Measurements from ENCODE around the gene CACNA1S.

Gene CACNA1S

DNA sequence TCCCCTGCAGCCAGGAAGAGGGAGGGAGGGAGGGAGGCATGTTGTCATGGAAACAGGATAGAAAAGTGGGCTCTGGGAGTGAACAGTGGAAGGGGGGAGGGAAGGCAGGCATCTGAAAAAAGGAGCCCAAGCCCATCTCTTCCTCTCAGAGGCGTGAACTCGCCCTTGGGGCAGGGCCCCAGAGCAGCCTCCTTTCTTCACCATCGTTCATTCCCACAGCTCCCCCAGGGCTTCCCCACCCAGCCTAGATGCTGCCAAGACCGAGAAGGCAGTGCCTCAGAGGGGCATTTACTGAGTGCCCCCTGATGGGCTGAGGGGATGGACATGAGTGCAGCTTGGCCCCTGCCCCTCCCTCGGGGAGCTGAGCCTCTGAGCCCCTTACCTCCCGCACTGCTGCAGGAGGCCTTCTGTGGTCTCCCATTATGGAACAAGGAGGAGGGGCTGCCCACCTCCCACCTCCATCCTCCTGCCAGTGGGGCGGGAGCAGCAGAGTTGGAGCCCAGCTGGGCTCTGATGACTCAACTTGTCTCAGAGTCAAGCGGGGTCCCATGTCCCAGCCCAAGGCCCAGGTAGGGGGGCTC, 49.6 kb downstream of the CACNA1S start:
- in situ Hi-C loops (cut with MboI; ENCODE audit: low sequenced_read_pairs, unreplicated experiment) = no loop called here
- no peak for DNase-seq (ENCODE audit: low spot score)
- TF ChIP-seq, protein P1, sequence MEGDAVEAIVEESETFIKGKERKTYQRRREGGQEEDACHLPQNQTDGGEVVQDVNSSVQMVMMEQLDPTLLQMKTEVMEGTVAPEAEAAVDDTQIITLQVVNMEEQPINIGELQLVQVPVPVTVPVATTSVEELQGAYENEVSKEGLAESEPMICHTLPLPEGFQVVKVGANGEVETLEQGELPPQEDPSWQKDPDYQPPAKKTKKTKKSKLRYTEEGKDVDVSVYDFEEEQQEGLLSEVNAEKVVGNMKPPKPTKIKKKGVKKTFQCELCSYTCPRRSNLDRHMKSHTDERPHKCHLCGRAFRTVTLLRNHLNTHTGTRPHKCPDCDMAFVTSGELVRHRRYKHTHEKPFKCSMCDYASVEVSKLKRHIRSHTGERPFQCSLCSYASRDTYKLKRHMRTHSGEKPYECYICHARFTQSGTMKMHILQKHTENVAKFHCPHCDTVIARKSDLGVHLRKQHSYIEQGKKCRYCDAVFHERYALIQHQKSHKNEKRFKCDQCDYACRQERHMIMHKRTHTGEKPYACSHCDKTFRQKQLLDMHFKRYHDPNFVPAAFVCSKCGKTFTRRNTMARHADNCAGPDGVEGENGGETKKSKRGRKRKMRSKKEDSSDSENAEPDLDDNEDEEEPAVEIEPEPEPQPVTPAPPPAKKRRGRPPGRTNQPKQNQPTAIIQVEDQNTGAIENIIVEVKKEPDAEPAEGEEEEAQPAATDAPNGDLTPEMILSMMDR (IDR thresholded peaks at IDR 0.05; ENCODE audit: borderline replicate concordance, control extremely low read depth, extremely low read depth, insufficient read depth, missing control alignments) = no peak

DNA sequence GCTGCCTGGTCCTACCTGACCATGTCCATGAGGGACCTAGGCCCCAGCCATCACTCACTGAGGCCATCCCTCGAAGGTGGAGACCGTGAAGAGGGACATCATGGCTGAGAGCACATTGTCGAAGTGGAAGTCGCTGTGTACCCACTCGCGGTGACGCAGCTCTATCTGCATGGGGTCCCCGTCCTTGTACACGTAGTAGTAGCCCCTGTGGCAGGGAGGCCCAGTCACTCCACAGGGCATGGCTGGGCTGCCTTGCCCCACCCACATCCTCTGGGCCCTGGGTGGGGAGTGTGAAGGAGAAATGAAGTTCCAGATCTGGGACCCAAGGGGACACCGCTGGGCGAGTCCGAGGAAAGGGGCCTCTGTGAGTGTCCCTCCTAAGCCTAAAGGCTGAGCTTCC, 50.3 kb downstream of the CACNA1S start:
- in situ Hi-C loops (cut with MboI; ENCODE audit: low sequenced_read_pairs, unreplicated experiment) = no loop called here
- DNase-seq (ENCODE audit: low spot score) = no peak
- TF ChIP-seq, protein P1 (IDR thresholded peaks at IDR 0.05; ENCODE audit: borderline replicate concordance, control extremely low read depth, extremely low read depth, insufficient read depth, missing control alignments) = no peak

DNA sequence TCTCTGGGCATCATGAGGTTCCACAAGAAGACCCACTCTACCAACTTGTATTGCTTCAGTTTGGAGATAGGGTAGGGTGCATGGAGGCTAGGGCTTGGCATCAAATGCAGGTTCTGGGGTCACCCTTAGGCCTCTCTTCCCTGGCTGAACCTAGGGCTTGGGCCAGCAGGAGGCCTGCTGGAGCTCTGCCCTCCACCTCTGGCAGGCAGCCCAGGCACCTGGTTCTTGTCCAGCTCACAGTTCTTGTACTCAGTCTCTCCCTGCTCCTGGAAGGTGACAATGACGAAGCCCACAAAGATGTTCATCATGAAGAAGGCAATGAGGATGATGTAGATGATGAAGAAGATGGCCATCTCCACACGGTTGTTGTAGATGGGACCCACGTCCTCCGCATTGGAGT, 51.2 kb downstream of the CACNA1S start:
- TF ChIP-seq, protein P1 (IDR thresholded peaks at IDR 0.05; ENCODE audit: borderline replicate concordance, control extremely low read depth, extremely low read depth, insufficient read depth, missing control alignments) = no peak
- in situ Hi-C loops (cut with MboI; ENCODE audit: low sequenced_read_pairs, unreplicated experiment) = no loop called here
- DNase-seq (ENCODE audit: low spot score) = no peak

DNA sequence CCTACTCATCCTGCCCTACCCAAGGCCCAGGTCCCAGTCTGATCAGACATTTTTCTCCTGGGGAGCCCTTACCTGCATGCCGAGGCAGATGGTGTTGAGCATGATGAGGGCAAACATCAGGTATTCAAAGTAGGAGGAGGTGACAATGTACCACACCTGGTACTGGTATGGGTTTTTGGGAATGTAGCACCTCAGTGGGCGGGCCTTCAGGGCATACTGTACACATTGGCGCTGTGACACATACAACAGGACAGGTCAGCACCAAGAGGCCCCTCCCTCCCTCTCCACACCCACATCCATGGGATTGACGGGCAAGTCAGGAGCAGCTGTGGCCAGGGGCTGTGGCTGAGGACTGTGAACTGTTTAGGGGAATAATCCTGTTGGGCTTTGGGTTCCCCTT, 51.6 kb downstream of the CACNA1S start:
- in situ Hi-C loops (cut with MboI; ENCODE audit: low sequenced_read_pairs, unreplicated experiment) = no loop called here
- DNase-seq (ENCODE audit: low spot score) = no peak
- TF ChIP-seq, protein P1 (IDR thresholded peaks at IDR 0.05; ENCODE audit: borderline replicate concordance, control extremely low read depth, extremely low read depth, insufficient read depth, missing control alignments) = no peak

DNA sequence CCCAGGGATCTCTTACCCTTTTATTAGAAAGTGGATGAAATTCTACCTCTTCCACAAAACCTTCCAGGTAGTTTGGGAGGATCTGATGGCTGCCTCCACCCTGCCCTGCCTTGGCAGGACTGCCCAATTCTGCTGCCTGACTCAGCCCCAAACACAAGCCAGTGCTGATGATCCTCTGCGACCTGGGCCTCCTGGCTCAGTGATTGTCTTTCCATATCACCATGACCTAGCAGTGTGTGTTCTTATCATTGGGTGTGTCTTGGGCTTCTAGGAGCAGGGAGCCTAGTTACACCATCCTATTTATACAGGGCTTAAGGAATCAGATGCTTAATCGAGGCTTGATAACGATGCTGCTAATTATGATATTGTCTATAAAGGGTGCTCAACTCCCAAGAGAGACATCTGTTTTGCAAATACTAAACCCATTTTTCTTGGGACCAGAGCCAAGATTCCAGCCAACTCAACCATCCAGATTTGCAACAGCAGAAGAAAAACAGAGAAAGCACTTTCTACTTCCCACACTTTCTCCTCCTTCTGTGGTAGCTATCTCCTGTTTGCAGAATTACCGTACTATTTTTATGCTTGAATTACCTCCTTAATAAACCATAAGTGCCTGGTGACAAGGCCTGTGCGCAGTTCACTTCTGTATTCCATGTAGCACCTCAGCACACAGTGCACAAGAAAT, 52.2 kb downstream of the CACNA1S start:
- TF ChIP-seq, protein P1 (IDR thresholded peaks at IDR 0.05; ENCODE audit: borderline replicate concordance, control extremely low read depth, extremely low read depth, insufficient read depth, missing control alignments) = no peak
- in situ Hi-C loops (cut with MboI; ENCODE audit: low sequenced_read_pairs, unreplicated experiment) = no loop called here
- no peak for DNase-seq (ENCODE audit: low spot score)

DNA sequence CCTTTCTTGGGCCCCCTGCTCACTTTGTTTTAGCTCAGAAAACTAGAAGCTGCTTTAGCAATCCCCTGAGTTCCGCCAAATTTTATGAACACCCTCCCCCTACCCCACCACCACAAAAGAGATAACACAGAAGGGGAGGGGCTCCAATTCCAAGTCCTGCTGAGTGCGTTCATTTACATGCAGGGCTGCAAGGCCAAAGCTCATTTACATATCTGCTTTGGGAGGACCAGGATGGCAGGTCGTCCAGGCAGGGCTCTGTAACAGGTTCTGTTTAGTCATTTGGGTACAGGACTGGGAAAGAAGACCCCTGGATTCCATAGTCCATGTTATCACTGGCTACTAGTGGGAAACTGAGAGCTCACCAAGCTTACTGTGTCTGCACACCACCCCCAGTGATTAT, 52.8 kb downstream of the CACNA1S start:
- in situ Hi-C loops (cut with MboI; ENCODE audit: low sequenced_read_pairs, unreplicated experiment) = no loop called here
- DNase-seq (ENCODE audit: low spot score) = no peak
- TF ChIP-seq, protein P1 (IDR thresholded peaks at IDR 0.05; ENCODE audit: borderline replicate concordance, control extremely low read depth, extremely low read depth, insufficient read depth, missing control alignments) = no peak

Measured in GM13976 (cell line).